ENCODE measurements around the gene EML5.

GRCh38 chr14:88625671-88626070 lies 167.1 kb downstream of the EML5 start:
- TF ChIP-seq CTCF (IDR thresholded peaks at IDR 0.05) (no peak), MAX (CRISPR knock-in tag; IDR thresholded peaks at IDR 0.05) (no peak), NFYB (CRISPR knock-in tag; conservative IDR thresholded peaks at IDR 0.05; ENCODE audit: low read depth) (no peak), KAT7 (CRISPR knock-in tag; IDR thresholded peaks at IDR 0.05; ENCODE audit: borderline replicate concordance) (no peak), RORB (CRISPR knock-in tag; IDR thresholded peaks at IDR 0.05) (no peak), FOXJ3 (CRISPR knock-in tag; IDR thresholded peaks at IDR 0.05; ENCODE audit: borderline replicate concordance) (no peak)
- TF ChIP-seq, protein P1, sequence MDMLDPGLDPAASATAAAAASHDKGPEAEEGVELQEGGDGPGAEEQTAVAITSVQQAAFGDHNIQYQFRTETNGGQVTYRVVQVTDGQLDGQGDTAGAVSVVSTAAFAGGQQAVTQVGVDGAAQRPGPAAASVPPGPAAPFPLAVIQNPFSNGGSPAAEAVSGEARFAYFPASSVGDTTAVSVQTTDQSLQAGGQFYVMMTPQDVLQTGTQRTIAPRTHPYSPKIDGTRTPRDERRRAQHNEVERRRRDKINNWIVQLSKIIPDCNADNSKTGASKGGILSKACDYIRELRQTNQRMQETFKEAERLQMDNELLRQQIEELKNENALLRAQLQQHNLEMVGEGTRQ (CRISPR knock-in tag; IDR thresholded peaks at IDR 0.05) = no peak
